ENCODE measurements around the gene UTP3.
A peak's percentile ranks its signal among the peaks of the same experiment; 100 is the strongest.

GRCh38 chr4:70651864-70652506, 36.3 kb upstream of the UTP3 start:
- TF ChIP-seq ZBTB2 (IDR thresholded peaks at IDR 0.05) (no peak), ZNF217 (CRISPR knock-in tag; IDR thresholded peaks at IDR 0.05) (no peak), YY1 (IDR thresholded peaks at IDR 0.05; ENCODE audit: borderline replicate concordance in 1 of 3, control insufficient read depth in 1 of 3, extremely low read depth in 1 of 3, insufficient read depth in 3 of 3, insufficient read length in 1 of 3, insufficient replicate concordance in 2 of 3, low read depth in 1 of 3, low read length in 2 of 3) (no peak), EWSR1 (IDR thresholded peaks at IDR 0.05; ENCODE audit: borderline replicate concordance, low read depth, partially characterized antibody) (no peak), TEAD4 (IDR thresholded peaks at IDR 0.05; ENCODE audit: low read length) (no peak), TEAD4 (CRISPR knock-in tag; IDR thresholded peaks at IDR 0.05; ENCODE audit: borderline replicate concordance) (no peak), SNRNP70 (optimal IDR thresholded peaks at IDR 0.05; ENCODE audit: low read depth, low read length) (no peak), CTCF (IDR thresholded peaks at IDR 0.05 in 2 of 3, conservative IDR thresholded peaks at IDR 0.05 in 1 of 3; ENCODE audit: insufficient read depth in 2 of 3, low read depth in 1 of 3, low read length in 3 of 3) (peak; percentile 46 to 65 (median 52); a peak in 4 of 6 replicates), CBX5 (IDR thresholded peaks at IDR 0.05; ENCODE audit: borderline replicate concordance, low read depth) (no peak), JUN (IDR thresholded peaks at IDR 0.05; ENCODE audit: borderline replicate concordance, low read depth, low read length) (no peak), JUN (CRISPR knock-in tag; IDR thresholded peaks at IDR 0.05; ENCODE audit: borderline replicate concordance) (no peak), SMC3 (conservative IDR thresholded peaks at IDR 0.05; ENCODE audit: insufficient read depth, low read depth, low read length) (0 out of 2 replicates have a peak, but pooled peaks have one; percentile 21), MAFG (tag; conservative IDR thresholded peaks at IDR 0.05) (no peak), PHB2 (IDR thresholded peaks at IDR 0.05; ENCODE audit: low read depth) (no peak)

Data from K562 (cell line).